Fibroblast of peridontal ligament (primary cell): ENCODE measurements around the gene KLHL22.
"Not testable (repeated sequence)": the region's sequence is repeated elsewhere in the genome, so short reads cannot be mapped to it uniquely, and the experiment has no call there.

Experiments
- DNase-seq: peaks from one replicate; pipeline ENCODE4 v3.0.0-alpha.2; 2010; ENCODE audit errors: extremely low read depth

Gene KLHL22

DNA sequence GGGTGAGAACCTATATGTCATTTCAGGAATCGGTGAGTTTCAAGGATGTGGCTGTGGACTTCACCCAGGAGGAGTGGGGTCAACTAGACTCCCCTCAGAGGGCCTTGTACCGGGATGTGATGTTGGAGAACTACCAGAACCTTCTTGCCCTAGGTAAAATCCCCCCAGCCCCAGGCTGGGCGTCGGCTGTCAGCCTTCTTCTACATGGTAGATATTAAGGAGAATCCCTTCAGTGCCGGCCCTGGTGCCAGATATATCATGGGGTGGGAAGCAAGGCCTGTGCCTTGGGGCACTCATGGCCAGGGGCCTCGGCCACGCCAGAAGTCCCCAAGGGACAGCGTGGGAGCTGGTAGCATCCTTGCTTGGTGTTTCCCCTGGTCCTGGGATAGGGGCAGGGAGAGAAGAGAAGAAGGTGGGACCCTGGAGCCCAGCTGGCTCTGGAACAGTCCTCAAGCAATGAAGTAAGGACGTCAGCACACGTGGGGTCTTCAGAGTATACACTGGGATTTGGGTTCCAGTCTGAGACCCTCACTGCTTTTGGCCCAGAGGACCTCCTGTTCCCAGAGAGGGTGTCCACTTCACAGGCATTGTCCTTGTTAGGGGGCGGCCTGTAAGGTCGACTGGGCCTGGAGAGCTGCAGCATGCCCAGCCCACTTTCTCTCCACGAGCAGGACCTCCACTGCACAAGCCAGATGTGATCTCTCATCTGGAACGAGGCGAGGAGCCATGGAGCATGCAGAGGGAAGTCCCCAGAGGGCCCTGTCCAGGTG lies 94.8 kb downstream of the KLHL22 start:
- DNase-seq = no peak

DNA sequence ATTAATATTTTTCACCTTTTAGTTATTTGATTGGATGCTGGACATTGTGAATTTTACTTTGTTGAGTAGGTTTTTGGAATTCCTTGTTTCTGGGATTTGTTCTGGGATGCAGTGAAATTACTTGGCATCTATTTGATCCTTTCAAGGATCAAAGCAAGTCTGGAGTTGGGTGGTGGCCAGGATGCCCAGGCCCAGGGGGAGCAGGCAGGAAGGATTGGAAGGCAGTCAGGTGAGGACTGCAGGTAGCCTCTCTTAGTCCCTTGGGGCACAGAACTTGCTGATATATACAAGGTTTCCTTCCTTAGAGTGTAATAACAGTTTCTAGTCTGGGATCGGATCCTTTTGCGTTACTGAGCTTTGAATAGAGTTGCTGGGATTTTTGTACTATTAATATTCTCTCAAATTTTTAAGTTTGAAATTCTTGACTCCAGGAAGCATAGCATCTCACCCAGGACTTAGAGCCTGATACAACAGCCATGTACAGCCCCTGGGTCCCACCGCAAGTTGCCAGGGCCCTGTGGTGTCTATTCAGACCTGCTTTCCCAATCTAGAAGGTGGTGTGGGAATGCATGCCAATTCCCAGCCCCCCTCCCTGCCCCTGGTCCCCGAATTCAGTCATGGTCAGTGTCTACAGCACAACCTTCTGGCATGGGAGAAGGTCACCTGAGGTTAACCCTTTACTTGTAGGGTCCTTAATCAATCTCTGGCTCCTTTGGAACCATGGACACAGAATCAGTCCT lies 95.6 kb downstream of the KLHL22 start:
- no peak for DNase-seq

DNA sequence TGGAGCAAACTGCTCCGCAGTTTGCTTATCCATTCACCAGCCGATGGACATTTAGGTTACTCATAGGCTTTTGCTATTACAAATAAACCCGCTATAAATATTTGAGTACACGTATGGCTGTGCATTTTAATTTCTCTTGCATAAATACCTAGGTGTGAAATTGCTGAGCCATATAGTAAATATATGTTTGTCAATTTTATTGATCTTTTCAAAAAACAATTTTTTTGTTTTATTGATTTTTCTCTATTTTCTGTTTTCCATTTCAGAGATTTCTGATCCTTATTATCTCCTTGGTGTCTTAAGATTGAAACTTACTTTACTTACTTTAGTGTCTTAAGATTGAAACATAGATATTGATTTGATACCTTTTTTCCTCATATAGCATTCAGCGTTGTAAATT lies 97.2 kb downstream of the KLHL22 start:
- no peak for DNase-seq

DNA sequence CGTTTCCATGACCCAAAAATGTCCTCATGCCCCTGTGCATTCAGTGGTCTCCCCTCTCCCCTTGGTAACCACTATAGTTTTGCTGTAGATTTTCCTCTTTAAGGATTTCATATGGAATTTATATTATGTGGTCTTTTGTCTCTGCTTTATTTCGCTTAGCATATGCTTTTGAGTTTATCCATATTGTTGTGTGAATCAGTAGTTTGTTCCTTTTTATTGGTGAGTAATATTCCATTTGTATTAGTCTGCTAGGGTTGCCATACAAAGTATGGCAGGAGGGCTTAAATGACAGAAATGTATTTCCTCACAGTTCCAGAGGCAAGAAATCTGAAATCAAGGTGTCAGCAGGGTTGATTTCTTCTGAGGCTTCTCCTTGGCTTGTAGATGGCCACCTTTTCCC lies 98.1 kb downstream of the KLHL22 start:
- no peak for DNase-seq

DNA sequence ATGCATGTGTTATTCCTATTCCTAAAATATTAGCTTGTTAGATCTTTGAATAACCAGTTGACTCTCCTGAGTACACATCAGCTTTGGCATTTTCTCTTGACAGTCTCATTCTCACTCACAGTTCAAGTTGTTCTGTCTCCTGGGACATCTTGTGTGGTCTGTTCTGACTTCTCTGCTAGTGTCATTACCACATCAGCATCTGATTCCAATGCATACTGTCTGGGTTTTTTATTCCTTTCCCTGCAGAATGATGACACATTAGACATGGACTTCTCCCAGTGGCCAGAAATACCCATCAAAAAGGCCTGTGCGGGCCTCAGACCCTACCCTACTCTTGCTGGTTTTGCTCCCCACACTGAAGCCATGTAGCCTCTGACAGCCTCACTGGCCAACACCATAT lies 99.0 kb downstream of the KLHL22 start:
- DNase-seq = peak; percentile 59

DNA sequence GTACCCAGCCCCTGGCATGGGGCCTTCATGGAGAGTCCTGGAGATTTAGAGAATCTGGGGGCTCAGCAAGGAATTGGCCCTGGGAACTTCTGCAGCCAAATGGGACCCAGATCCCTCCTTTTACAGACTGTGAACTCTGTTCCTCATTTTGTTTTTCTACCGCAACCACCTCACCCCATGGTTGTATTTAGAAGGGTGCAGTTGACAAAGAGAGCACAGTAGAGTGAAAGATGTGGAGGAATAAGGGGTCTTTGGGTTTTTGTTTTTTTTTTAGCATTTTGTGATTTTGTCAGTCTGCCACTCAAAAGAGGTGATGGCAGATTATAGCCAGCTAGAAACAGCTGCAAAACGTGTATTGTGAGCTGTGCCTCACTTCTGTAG lies 99.7 kb downstream of the KLHL22 start:
- no peak for DNase-seq

DNA sequence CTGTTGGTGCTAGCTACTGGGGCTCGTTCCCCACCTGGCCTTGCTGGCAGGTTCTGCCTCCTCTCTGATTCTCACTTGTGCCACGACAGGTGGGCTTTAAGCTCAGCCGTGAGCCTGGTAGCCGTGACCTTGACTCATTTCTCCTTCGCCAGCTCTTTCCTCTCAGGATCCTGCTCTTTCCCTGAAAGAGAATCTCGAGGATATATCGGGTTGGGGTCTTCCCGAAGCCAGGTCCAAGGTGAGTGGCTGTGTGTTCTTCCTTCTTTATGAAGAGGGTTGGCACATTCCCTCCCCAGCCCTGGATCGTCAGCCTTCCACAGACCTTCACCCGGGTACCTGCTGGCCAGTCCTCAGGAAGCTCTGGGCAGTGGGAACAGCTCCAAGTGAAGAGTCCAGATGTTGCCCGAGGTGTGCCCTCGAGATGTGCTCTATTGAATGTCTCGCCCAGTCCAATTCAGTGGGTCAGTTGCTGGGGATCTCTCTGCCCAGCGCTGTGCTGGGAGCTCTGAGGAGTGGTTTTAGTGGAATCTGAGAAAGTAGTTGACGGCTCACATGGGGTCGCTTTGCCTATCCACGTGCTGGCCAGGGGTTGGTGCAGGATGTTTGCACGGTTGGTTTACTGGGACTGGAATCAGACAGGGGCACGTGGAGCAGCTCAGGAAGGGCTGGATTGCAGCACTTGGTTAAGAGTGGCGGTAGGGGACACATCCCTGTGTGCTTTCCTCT lies 100.3 kb downstream of the KLHL22 start:
- no peak for DNase-seq

DNA sequence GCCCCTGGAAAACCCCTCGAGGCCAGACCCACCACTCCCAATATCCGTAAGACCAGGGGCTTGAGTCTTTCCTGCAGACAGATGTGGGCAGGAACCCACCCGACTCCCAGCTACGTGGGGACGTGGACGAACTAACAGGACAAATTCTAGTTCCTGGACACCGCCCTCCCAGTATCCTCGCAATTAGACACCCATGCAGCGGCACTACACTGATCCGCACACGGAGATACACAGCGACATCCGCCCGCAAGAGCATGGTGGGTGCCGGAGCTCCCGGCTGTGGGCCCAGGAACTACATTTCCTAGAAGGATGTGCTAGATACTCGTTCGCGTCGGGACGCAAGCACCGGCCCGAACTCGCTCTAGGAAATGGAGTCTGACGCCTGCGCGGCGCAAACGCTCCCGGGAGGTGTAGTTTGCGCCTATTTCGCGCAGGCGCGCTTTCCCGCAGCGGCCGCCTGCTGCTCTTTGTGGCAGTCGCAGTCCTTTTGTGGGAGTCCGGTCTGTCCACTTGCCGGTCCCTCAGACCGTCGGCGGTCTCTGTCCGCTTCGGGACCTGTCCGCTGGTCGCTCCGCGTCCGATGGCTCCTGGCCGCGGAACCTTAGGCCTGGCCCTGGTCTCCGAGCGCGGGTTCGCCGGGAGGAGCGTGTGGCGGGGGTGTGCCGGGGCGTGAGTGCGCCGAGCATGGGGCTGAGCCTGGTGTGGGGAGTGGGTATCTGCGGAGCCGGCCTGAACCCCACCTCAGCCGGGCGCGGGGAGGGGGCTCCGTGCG lies 101.7 kb downstream of the KLHL22 start, which contains the start of gene ZNF74:
Gene ZNF74, plus strand, starts transcription at position 447 of the 772 bp plus-strand sequence. CDS start 478 bp downstream, outside the sequence.
- peak; percentile 91 for DNase-seq

DNA sequence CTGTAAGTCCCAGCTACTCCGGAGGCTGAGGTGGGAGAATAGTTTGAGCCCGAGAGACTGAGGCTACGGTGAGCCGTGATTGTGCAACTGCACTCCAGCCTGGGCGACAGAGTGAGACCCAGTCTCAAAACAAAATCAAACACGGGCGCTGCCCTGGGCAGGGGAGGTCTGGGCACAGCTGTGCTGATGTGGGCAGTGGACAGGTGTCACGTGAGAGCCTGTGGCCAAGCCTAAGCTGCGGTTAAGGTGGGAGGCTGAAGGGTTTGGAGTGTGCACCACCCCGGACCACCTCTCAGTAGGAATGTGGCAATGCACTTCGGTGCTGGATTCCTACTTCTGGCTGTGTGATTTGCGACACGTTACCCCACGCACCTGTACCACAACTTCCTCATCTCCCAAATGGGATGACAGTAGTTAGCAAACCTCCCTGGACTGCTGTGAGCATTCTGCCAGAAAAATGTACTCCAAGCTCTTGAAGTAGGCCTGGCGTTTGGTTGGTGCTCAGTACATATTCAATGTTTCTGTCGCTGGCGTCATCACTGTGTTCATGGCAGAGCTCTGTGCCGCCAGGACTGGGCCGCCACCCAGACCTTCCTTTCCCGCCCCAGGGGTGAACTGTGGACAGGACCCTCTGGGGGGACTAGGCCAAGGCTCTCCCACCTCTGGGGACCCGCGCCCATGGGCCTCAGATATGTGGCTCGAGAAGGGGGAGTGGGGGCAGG lies 102.5 kb downstream of the KLHL22 start:
- no peak for DNase-seq

DNA sequence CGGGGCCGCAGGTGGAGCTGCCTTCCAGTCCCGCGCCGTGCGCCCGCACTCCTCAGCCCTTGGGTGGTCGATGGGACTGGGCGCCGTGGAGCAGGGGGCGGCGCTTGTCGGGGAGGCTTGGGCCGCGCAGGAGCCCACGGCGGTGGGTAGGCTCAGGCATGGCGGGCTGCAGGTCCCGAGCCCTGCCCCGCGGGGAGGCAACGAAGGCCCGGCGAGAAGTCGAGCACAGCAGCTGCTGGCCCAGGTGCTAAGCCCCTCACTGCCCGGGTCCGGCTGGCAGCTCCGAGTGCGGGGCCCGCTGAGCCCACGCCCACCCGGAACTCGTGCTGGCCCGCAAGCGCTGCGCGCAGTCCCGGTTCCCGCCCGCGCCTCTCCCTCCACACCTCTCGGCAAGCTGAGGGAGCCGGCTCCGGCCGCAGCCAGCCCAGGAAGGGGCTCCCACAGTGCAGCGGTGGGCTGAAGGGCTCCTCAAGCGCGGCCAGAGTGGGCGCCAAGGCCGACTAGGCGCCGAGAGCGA lies 103.2 kb downstream of the KLHL22 start:
- not testable (repeated sequence) for DNase-seq
